Endothelial cell of umbilical vein (primary cell): ENCODE measurements around the gene SRRM4. TPM values are rescaled to one million over a fixed set of nuclear protein-coding genes. Genes with fewer than 3 reads are reported as not detected.

ENCODE experiments used
- BruUV-seq: library from RNA; stranded (reverse); fragments of 400-500 nt; replicated peaks from 2 replicates; lab custom pipeline; 2021; lab: Mats Ljungman, UMichigan
- CTCF ChIA-PET: fragments of 300-600, 350-600 bp; sonication (Branson Sonifier 250); formaldehyde crosslinking; loops from one replicate; lab custom pipeline; 2021; ENCODE audit warnings: antibody characterized with exemption, inconsistent platforms; lab: Charles Lee
- POLR2A ChIA-PET: fragments of 300-600, 350-600 bp; sonication (Branson Sonifier 250); formaldehyde crosslinking; loops from one replicate; lab custom pipeline; 2021; ENCODE audit warnings: antibody characterized with exemption, inconsistent platforms; lab: Charles Lee
- DNase-seq: peaks from one replicate; pipeline ENCODE4 v3.0.0-alpha.2; 2011; ENCODE audit warnings: low read depth, low spot score
- FAIRE-seq: peaks from 2 replicates; lab custom pipeline; 2011; peaks lifted over from hg19 to GRCh38; lab: Jason Lieb, UNC
- H2AFZ ChIP-seq: 2 replicates; pipeline ENCODE4 v1.6.0; 2012; ENCODE audit warnings: low read depth, low read length, control low read depth, inconsistent platforms
- H3K27ac ChIP-seq: 2 replicates; pipeline ENCODE4 v1.5.1; 2011; ENCODE audit warnings: low read depth, mild to moderate bottlenecking, control low read depth, low read length, moderate library complexity; ENCODE audit not compliant: insufficient read depth
- H3K27me3 ChIP-seq, 2 experiments: 2 replicates each; pipeline versions ENCODE4 v1.6.0 to v1.6.1; 2011; ENCODE audit warnings: low read length in 2 of 2, mixed read lengths in 1 of 2; ENCODE audit not compliant: control insufficient read depth in 2 of 2, insufficient read depth in 2 of 2
- H3K36me3 ChIP-seq, 2 experiments: 2 replicates in 1 of 2; 3 replicates in 1 of 2; pipeline ENCODE4 v1.5.1; 2011; ENCODE audit warnings: low read length in 2 of 2, mild to moderate bottlenecking in 1 of 2, moderate library complexity in 1 of 2; ENCODE audit not compliant: control insufficient read depth in 2 of 2, insufficient read depth in 2 of 2; ENCODE audit errors: extremely low read depth in 1 of 2
- H3K4me1 ChIP-seq: 3 replicates; pipeline ENCODE4 v1.5.1; 2011; ENCODE audit warnings: mild to moderate bottlenecking, low read length; ENCODE audit not compliant: control insufficient read depth, insufficient read depth; ENCODE audit errors: extremely low read depth
- H3K4me2 ChIP-seq: 2 replicates; pipeline ENCODE4 v1.6.1; 2011; ENCODE audit warnings: low read length, control low read depth, mixed read lengths; ENCODE audit not compliant: insufficient read depth
- H3K4me3 ChIP-seq, 3 experiments: fragments of 200-600 bp in 1 of 3; sonication (generic), shearing (Covaris generic) in 1 of 3; replicated peaks in 1 of 3; 2 replicates each; pipeline ENCODE4 v1.5.1; 2011 to 2016; ENCODE audit warnings: control low read depth in 3 of 3, low read length in 3 of 3, mild to moderate bottlenecking in 2 of 3, inconsistent platforms in 1 of 3, low read depth in 1 of 3, moderate library complexity in 1 of 3; ENCODE audit not compliant: insufficient read depth in 1 of 3
- H3K79me2 ChIP-seq: 2 replicates; pipeline ENCODE4 v1.6.0; 2012; ENCODE audit warnings: low read length, inconsistent platforms; ENCODE audit not compliant: control insufficient read depth, insufficient read depth
- H3K9ac ChIP-seq: replicated peaks from 2 replicates; pipeline ENCODE3; 2011; ENCODE audit warnings: low read length, control low read depth; ENCODE audit not compliant: insufficient read depth; ENCODE audit errors: extremely low read depth
- H3K9me1 ChIP-seq: replicated peaks from 3 replicates; pipeline ENCODE4 v1.6.0; 2011; ENCODE audit warnings: mild to moderate bottlenecking, low read length; ENCODE audit not compliant: control insufficient read depth, insufficient read depth; ENCODE audit errors: extremely low read depth
- H3K9me3 ChIP-seq: replicated peaks from 2 replicates; pipeline ENCODE4 v1.5.1; 2012; ENCODE audit warnings: low read length, inconsistent platforms; ENCODE audit not compliant: control insufficient read depth, insufficient read depth
- H4K20me1 ChIP-seq: replicated peaks from 2 replicates; pipeline ENCODE3; 2011; ENCODE audit warnings: mild to moderate bottlenecking, low read length; ENCODE audit not compliant: control insufficient read depth, insufficient read depth; ENCODE audit errors: extremely low read depth
- EZH2 ChIP-seq: IDR thresholded peaks from 2 replicates; pipeline ENCODE4 v1.6.1; 2012; ENCODE audit warnings: borderline replicate concordance, low read depth, mild to moderate bottlenecking, moderate library complexity, low read length, inconsistent platforms; ENCODE audit not compliant: severe bottlenecking
- FOS ChIP-seq: IDR thresholded peaks from 2 replicates; pipeline ENCODE4 v1.6.1; 2011; ENCODE audit warnings: mild to moderate bottlenecking, low read length, moderate library complexity, borderline replicate concordance; ENCODE audit not compliant: insufficient read depth
- GATA2 ChIP-seq: IDR thresholded peaks from 2 replicates; pipeline ENCODE4 v1.7.0; 2011; ENCODE audit warnings: low read depth, mild to moderate bottlenecking, moderate library complexity, mixed read lengths, low read length; ENCODE audit not compliant: insufficient read length, insufficient read depth
- JUN ChIP-seq: IDR thresholded peaks from 2 replicates; pipeline ENCODE4 v1.6.1; 2011; ENCODE audit warnings: borderline replicate concordance, low read depth; ENCODE audit not compliant: insufficient read length, insufficient read depth
- MAX ChIP-seq: IDR thresholded peaks from 2 replicates; pipeline ENCODE4 v1.6.1; 2011; ENCODE audit not compliant: insufficient read depth, insufficient read length
- MYC ChIP-seq: IDR thresholded peaks from one replicate; pipeline ENCODE4 v1.6.1; 2011; ENCODE audit warnings: mild to moderate bottlenecking, low read depth, low read length
- POLR2A ChIP-seq: IDR thresholded peaks from 2 replicates; pipeline ENCODE4 v1.6.1; 2012; ENCODE audit warnings: low read depth, mild to moderate bottlenecking, control low read depth, low read length
- POLR2AphosphoS5 ChIP-seq: IDR thresholded peaks from 2 replicates; pipeline ENCODE4 v1.6.1; 2012; ENCODE audit warnings: low read depth, mild to moderate bottlenecking, control low read depth, low read length, moderate library complexity; ENCODE audit not compliant: insufficient read depth
- dilution Hi-C: fragments of 300-500 bp; cut with MboI; formaldehyde crosslinking; loops from one replicate; pipeline ENCODE4 v1.15.0; 2019; ENCODE audit warnings: low sequenced_read_pairs; ENCODE audit not compliant: extremely low pct_ligation_motif_present
- intact Hi-C: fragments of 100-400 bp; cut with micrococcal nuclease; formaldehyde crosslinking; loops from one replicate; pipeline ENCODE4 v1.10.0; 2022
- polyA plus RNA-seq, 4 experiments: library from polyadenylated mRNA; depleted of rRNA in 3 of 4; stranded (reverse) in 3 of 4; unstranded in 1 of 4; fragments of >200 nt; gene quantifications; 2 replicates each; pipeline versions ENCODE4 v1.2.1 to v1.2.3, GENCODE V29; 2011 to 2012; ENCODE audit warnings: missing spikeins in 1 of 4
- total RNA-seq: library from RNA; stranded (reverse); gene quantifications from 2 replicates; pipeline ENCODE4 v1.2.3, GENCODE V29; 2021
- TF ChIP-seq, protein P1 (sequence below), 2 donors: IDR thresholded peaks; 1 replicate in 1 of 2; 2 replicates in 1 of 2; pipeline ENCODE4 v1.5.1; 2011; ENCODE audit warnings: low read length in 2 of 2, mild to moderate bottlenecking in 2 of 2, moderate library complexity in 2 of 2, control low read depth in 1 of 2, inconsistent platforms in 1 of 2, low read depth in 1 of 2; ENCODE audit not compliant: insufficient read depth in 1 of 2; ENCODE audit errors: extremely low read depth in 1 of 2

The SRRM4 gene
- total and polyA plus RNA-seq, 2 donors (not counting 3 experiments of a cell fraction or from before 2014, with no cell fraction given) = not detected

DNA sequence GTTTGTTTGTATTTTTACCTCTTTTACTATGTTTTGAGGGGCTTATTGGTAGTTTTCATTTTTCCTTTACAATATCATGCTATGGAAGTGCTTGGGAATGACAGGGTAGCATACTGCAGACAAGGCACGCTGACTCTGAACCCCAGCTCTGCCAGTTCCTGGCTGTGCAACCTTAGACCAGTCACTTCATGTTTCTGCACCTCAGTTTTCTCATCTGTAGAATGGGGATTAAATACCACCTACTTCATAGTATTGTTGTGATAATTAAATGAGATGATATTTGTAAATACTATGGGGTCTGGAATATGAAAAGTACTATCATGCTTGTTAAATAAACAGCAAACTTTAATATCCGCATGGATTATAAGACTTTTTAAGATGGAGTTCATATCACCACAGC, 35.4 kb downstream of the SRRM4 start:
- Histone ChIP-seq H3K27me3 (no peaks in the 10 kb centered on the region), H2AFZ (no peak overlapping the region), H3K4me1 (no peaks in the 10 kb centered on the region), H3K9me1 (no peaks in the 10 kb centered on the region), H3K4me2 (no peak overlapping the region), H3K27ac (no peak overlapping the region), H3K36me3 (no peaks in the 10 kb centered on the region), H4K20me1 (no peaks in the 10 kb centered on the region), H3K9ac (no peak overlapping the region), H3K9me3 (peaks cover 7% of the 10 kb centered on the region), H3K79me2 (no peaks in the 10 kb centered on the region), H3K4me3 (no peak overlapping the region)
- CTCF ChIA-PET = no interaction called here
- FAIRE-seq (no peak), DNase-seq (no peak)
- intact Hi-C loops (no loop called here), dilution Hi-C loops (no loop called here)
- TF ChIP-seq JUN (no peak), MYC (no peak), EZH2 (no peak), GATA2 (no peak), POLR2AphosphoS5 (no peak), POLR2A (no peak), FOS (no peak), MAX (no peak)
- TF ChIP-seq, protein P1, sequence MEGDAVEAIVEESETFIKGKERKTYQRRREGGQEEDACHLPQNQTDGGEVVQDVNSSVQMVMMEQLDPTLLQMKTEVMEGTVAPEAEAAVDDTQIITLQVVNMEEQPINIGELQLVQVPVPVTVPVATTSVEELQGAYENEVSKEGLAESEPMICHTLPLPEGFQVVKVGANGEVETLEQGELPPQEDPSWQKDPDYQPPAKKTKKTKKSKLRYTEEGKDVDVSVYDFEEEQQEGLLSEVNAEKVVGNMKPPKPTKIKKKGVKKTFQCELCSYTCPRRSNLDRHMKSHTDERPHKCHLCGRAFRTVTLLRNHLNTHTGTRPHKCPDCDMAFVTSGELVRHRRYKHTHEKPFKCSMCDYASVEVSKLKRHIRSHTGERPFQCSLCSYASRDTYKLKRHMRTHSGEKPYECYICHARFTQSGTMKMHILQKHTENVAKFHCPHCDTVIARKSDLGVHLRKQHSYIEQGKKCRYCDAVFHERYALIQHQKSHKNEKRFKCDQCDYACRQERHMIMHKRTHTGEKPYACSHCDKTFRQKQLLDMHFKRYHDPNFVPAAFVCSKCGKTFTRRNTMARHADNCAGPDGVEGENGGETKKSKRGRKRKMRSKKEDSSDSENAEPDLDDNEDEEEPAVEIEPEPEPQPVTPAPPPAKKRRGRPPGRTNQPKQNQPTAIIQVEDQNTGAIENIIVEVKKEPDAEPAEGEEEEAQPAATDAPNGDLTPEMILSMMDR (IDR thresholded peaks at IDR 0.05; ENCODE audit: extremely low read depth in 1 of 2, insufficient read depth in 1 of 2, low read depth in 1 of 2, low read length in 2 of 2) = no peak
- no TSS peak for BruUV-seq
- POLR2A ChIA-PET = no interaction called here
